Astrocyte (in vitro differentiated cells and primary cell): Measurements from ENCODE around the gene SLC25A5. TPM values are rescaled to one million over a fixed set of nuclear protein-coding genes. Genes with fewer than 3 reads are reported as not detected.

ENCODE experiments used
- DNase-seq: peaks from one replicate; pipeline ENCODE4 v3.0.0-alpha.2; 2010; ENCODE audit warnings: low read depth
- FAIRE-seq: peaks from 2 replicates; lab custom pipeline; 2011; peaks lifted over from hg19 to GRCh38; lab: Jason Lieb, UNC
- H2AFZ ChIP-seq: 2 replicates; pipeline ENCODE4 v1.6.0; 2012; ENCODE audit warnings: low read depth, low read length, inconsistent platforms
- H3K27ac ChIP-seq: 2 replicates; pipeline ENCODE4 v1.5.1; 2011; ENCODE audit warnings: low read depth, low read length, inconsistent platforms
- H3K27me3 ChIP-seq: 2 replicates; pipeline ENCODE4 v1.6.0; 2011; ENCODE audit warnings: low read length, inconsistent platforms; ENCODE audit not compliant: insufficient read depth
- H3K36me3 ChIP-seq: 2 replicates; pipeline ENCODE4 v1.5.1; 2011; ENCODE audit warnings: low read length, inconsistent platforms; ENCODE audit not compliant: insufficient read depth
- H3K4me1 ChIP-seq: 2 replicates; pipeline ENCODE4 v1.5.1; 2011; ENCODE audit warnings: low read length, inconsistent platforms; ENCODE audit not compliant: insufficient read depth
- H3K4me2 ChIP-seq: 2 replicates; pipeline ENCODE4 v1.6.0; 2012; ENCODE audit warnings: low read length, inconsistent platforms
- H3K4me3 ChIP-seq: 2 replicates; pipeline ENCODE4 v1.5.1; 2011; ENCODE audit warnings: low read depth, mild to moderate bottlenecking, low read length, inconsistent platforms; ENCODE audit not compliant: insufficient read depth
- H3K79me2 ChIP-seq: 2 replicates; pipeline ENCODE4 v1.6.0; 2012; ENCODE audit warnings: mild to moderate bottlenecking, low read length, inconsistent platforms; ENCODE audit not compliant: insufficient read depth
- H3K9ac ChIP-seq: 2 replicates; pipeline ENCODE4 v1.6.0; 2012; ENCODE audit warnings: mild to moderate bottlenecking, low read length, inconsistent platforms
- H3K9me3 ChIP-seq: 2 replicates; pipeline ENCODE4 v1.5.1; 2012; ENCODE audit warnings: low read depth, mild to moderate bottlenecking, low read length, inconsistent platforms; ENCODE audit not compliant: insufficient read depth
- H4K20me1 ChIP-seq: 2 replicates; pipeline ENCODE4 v1.6.0; 2012; ENCODE audit warnings: low read length, inconsistent platforms; ENCODE audit not compliant: insufficient read depth
- H3K27ac Mint-ChIP-seq: one replicate; pipeline ENCODE4 v1.8.0; 2021; ENCODE audit warnings: mild to moderate bottlenecking, mixed read lengths; ENCODE audit not compliant: unreplicated experiment
- H3K27me3 Mint-ChIP-seq: one replicate; pipeline ENCODE4 v1.8.0; 2021; ENCODE audit warnings: low read depth, mixed read lengths; ENCODE audit not compliant: unreplicated experiment
- H3K36me3 Mint-ChIP-seq: one replicate; pipeline ENCODE4 v1.8.0; 2021; ENCODE audit warnings: low read depth, mixed read lengths; ENCODE audit not compliant: unreplicated experiment
- H3K4me1 Mint-ChIP-seq: one replicate; pipeline ENCODE4 v1.8.0; 2021; ENCODE audit warnings: low read depth, mixed read lengths; ENCODE audit not compliant: unreplicated experiment
- H3K4me3 Mint-ChIP-seq: one replicate; pipeline ENCODE4 v1.8.0; 2021; ENCODE audit warnings: mild to moderate bottlenecking, moderate library complexity, mixed read lengths; ENCODE audit not compliant: unreplicated experiment
- H3K9me3 Mint-ChIP-seq: one replicate; pipeline ENCODE4 v1.8.0; 2021; ENCODE audit warnings: mild to moderate bottlenecking, mixed read lengths; ENCODE audit not compliant: unreplicated experiment
- CTCF ChIP-seq: IDR thresholded peaks from 2 replicates; pipeline ENCODE4 v1.5.1; 2011; ENCODE audit warnings: low read depth, mild to moderate bottlenecking, inconsistent platforms, low read length, moderate library complexity; ENCODE audit not compliant: insufficient read depth
- EZH2 ChIP-seq: IDR thresholded peaks from 2 replicates; pipeline ENCODE4 v1.6.1; 2012; ENCODE audit warnings: mild to moderate bottlenecking, low read length, inconsistent platforms; ENCODE audit not compliant: insufficient read depth
- total RNA-seq: library from RNA; stranded (reverse); gene quantifications from 2 replicates; pipeline ENCODE4 v1.2.1, GENCODE V29; 2021

Gene SLC25A5
- total RNA-seq, 1 donor from 2014 or later: 176 TPM

GRCh38 chrX:119465555-119465954, 2.7 kb upstream of the SLC25A5 start:
- TF ChIP-seq CTCF (no peak), EZH2 (no peak)
- Histone ChIP-seq H3K27ac (no peak overlapping the region), H3K36me3 (peaks cover 4% of the 10 kb centered on the region), H2AFZ (no peak overlapping the region), H3K4me2 (no peak overlapping the region), H3K9me3 (no peaks in the 10 kb centered on the region), H3K9ac (no peak overlapping the region), H3K27me3 (no peaks in the 10 kb centered on the region), H3K4me1 (no peaks in the 10 kb centered on the region), H3K4me3 (no peak overlapping the region), H4K20me1 (peaks cover 13% of the 10 kb centered on the region), H3K79me2 (peaks cover 13% of the 10 kb centered on the region)
- no peak for FAIRE-seq
- H3K4me3 Mint-ChIP-seq: no peak overlapping the region
- H3K27me3 Mint-ChIP-seq: no peaks in the 10 kb centered on the region
- no peaks in the 10 kb centered on the region for H3K4me1 Mint-ChIP-seq
- no peaks in the 10 kb centered on the region for H3K36me3 Mint-ChIP-seq
- no peak overlapping the region for H3K27ac Mint-ChIP-seq
- no peaks in the 10 kb centered on the region for H3K9me3 Mint-ChIP-seq
- DNase-seq: no peak

GRCh38 chrX:119466970-119467369, 1.3 kb upstream of the SLC25A5 start:
- Histone ChIP-seq H3K9ac (no peak overlapping the region), H3K4me1 (no peaks in the 10 kb centered on the region), H3K27ac (no peak overlapping the region), H3K4me2 (no peak overlapping the region), H3K79me2 (peaks cover 13% of the 10 kb centered on the region), H3K27me3 (no peaks in the 10 kb centered on the region), H3K9me3 (no peaks in the 10 kb centered on the region), H2AFZ (no peak overlapping the region), H4K20me1 (peaks cover 13% of the 10 kb centered on the region), H3K4me3 (no peak overlapping the region), H3K36me3 (peaks cover 6% of the 10 kb centered on the region)
- H3K27me3 Mint-ChIP-seq: no peaks in the 10 kb centered on the region
- H3K4me3 Mint-ChIP-seq: no peak overlapping the region
- H3K4me1 Mint-ChIP-seq: no peaks in the 10 kb centered on the region
- peaks cover 3% of the 10 kb centered on the region for H3K36me3 Mint-ChIP-seq
- FAIRE-seq (no peak), DNase-seq (no peak)
- H3K27ac Mint-ChIP-seq: no peak overlapping the region
- no peaks in the 10 kb centered on the region for H3K9me3 Mint-ChIP-seq
- TF ChIP-seq CTCF: no peak
- TF ChIP-seq EZH2: no peak

GRCh38 chrX:119467433-119467832, 811 bp upstream of the SLC25A5 start:
- no peaks in the 10 kb centered on the region for H3K9me3 Mint-ChIP-seq
- H3K4me2 ChIP-seq: peak overlapping the region; percentile 92

More at GRCh38 chrX:119467433-119467832, 811 bp upstream of the SLC25A5 start:
- DNase-seq (no peak), FAIRE-seq (no peak)
- Histone ChIP-seq H3K9me3 (no peaks in the 10 kb centered on the region), H3K27me3 (no peaks in the 10 kb centered on the region), H3K4me1 (no peaks in the 10 kb centered on the region), H3K9ac (no peak overlapping the region), H3K4me3 (peak overlapping the region; percentile 58), H3K36me3 (peaks cover 6% of the 10 kb centered on the region), H4K20me1 (peaks cover 13% of the 10 kb centered on the region), H2AFZ (no peak overlapping the region), H3K79me2 (peaks cover 13% of the 10 kb centered on the region), H3K27ac (no peak overlapping the region)
- H3K27ac Mint-ChIP-seq: no peak overlapping the region
- H3K4me3 Mint-ChIP-seq: peak overlapping the region; percentile 76
- TF ChIP-seq CTCF (no peak), EZH2 (no peak)
- peaks cover 3% of the 10 kb centered on the region for H3K36me3 Mint-ChIP-seq
- H3K27me3 Mint-ChIP-seq: no peaks in the 10 kb centered on the region
- no peaks in the 10 kb centered on the region for H3K4me1 Mint-ChIP-seq
